HG03439 (cell line): Measurements from ENCODE around the gene YBX2.
"Not testable (repeated sequence)": the region's sequence is repeated elsewhere in the genome, so short reads cannot be mapped to it uniquely, and the experiment has no call there.

Source experiments
- ATAC-seq: cut with Tn5 transposase; IDR thresholded peaks from one replicate; pipeline ENCODE4 v1.9.1; 2021; ENCODE audit warnings: mild to moderate bottlenecking, moderate library complexity; ENCODE audit not compliant: unreplicated experiment

Gene YBX2

DNA sequence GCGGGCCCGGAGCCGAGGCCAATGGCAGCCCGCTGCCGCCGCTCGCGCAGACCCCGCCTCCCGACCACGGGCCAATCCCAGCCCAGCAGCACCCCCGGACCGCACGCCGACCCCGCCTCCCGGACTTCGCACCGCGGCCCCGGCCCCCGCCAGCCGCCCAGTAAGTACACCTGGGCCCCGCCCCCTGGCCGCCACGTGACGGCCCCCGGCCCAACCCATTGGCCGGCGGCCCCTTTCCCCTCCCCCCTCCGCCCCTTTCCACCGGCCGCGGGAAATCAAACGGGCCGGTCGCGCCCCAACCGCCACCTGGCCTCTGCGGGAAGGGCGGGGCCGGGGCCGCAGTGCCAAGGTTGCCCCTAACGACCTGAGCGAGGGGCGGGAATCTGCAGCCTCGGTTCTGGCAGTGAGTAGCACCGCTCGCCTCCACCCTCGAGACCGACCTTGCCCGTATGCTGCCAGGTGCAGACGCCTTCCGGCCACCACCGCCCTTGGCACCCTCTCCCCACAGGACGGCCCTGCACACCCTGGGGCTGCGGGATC, at the start of gene YBX2:
YBX2 (minus strand) TSS at position 26 of the 540 bp plus-strand sequence. CDS start 139 bp downstream, outside the sequence.
- ATAC-seq: no peak

DNA sequence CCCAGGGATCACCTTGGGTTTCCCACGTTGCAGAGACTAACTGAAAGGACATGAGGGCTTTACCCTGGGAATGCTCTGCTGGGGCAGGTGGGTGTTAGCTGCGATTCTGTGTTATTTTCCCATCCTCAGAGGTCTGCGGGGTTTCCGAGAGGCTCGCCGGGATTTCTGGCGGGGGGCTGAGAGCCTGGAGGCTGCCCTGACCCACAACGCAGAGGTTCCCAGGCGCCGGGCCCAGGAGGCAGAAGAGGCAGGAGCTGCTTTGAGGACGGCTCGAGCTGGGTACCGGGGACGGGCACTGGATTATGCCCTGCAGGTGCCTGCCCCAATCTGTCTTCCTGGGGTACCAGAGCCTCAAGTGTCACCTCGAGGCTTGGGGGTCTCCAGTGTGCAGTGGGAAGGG, 48.8 kb upstream of the YBX2 start:
- no peak for ATAC-seq

DNA sequence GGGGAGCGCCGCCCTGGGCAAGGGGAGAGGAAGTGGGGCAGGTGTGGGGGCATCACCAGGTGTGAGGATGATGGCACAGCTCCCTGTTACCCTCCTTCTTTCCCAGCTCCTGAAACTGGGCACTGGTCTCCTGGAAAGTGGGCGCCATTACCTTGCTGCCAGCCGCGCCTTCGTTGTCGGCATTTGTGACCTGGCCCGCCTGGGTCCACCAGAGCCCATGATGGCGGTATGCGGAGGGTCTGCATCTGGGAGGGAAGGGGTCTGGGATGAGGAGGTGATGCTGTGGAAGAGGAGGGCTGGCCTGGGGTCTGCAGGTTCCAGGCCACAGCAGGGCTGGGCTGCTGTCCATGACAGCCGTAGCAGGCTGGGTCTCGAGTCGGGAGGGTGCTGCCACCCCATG, 47.4 kb upstream of the YBX2 start:
- no peak for ATAC-seq

DNA sequence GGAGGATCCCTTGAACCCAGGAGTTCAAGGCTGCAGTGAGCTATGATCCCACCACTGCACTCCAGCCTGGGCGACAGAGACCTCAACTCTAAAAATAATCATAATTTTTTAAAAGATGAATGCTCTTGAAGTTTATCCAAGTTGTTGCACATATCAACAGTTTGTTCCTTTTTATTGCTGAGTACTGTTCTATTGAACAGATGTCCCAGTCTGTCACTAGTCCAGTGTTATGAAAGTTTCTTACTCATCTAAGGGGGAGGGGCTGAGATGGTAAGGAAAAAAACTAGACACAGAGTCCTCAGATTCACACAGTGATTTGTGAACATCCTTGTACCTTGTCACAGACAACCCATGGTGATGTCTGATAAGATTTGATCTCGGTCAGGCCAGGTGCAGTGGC, 45.7 kb upstream of the YBX2 start:
- no peak for ATAC-seq

DNA sequence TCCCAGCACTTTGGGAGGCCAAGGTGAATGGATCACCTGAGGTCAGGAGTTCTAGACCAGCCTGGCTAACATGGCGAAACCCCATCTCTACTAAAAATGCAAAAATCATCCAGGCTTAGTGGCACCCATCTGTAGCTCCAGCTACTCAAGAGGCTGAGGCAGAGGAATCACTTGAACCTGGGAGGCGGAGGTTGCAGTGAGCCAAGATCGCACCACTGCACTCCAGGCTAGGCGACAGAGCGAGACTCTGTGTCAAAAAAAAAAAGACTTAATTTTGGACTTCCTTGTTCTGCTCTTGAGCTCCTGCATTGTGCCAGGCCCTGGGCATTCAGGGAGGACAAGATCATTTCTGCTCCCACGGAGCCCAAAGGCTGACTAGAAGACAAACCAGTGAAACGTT, 43.2 kb upstream of the YBX2 start:
- ATAC-seq: not testable (repeated sequence)

DNA sequence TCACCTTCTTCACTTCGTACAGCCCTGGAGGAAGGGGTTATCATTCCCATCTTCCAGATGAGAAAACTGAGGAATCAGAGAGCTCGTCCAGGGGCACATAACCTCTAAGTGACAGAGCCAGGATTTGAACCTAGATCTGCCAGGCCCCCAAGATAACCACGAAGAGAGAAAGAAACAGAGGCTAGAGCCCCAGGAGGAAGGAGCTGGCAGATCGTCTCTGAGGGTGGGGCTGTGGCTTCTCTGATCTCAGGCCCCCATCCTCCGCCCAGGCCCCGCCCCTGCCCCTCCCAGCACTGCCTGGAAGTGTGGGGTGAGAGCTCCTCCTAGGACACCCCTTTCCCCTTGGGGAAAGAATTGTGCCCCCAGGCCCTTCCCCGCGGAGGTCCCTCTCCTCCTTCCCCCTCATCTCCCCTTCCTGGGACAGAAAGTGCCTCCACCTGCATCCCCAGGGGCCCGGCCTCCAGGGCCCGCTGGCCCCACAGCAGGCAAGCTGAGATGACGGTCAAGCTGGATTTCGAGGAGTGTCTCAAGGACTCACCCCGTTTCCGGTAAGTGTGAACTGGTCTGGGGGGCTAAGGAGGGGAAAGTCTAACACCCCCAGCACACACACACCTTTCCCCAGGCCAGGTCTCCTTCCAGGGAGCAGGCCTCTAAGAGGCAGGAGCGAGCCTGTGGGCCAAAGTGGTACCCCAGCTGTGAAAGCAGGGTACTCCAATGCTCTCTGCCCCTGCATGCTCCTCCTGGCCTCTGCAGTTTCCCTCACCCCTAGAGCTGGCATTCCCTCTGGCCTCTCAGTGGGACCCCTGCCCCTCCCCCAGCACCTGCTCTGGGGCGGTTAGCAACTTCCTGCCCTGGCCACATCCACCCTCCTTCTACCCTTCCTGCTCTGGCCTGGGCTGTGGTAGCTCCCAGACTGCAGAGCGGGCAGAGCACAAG, 42.1 kb upstream of the YBX2 start, which contains the start of gene ACAP1:
ACAP1 (plus strand) TSS at position 290 of the 936 bp plus-strand sequence; CDS start at position 496, 206 bp downstream.
- ATAC-seq: peak; percentile 50

DNA sequence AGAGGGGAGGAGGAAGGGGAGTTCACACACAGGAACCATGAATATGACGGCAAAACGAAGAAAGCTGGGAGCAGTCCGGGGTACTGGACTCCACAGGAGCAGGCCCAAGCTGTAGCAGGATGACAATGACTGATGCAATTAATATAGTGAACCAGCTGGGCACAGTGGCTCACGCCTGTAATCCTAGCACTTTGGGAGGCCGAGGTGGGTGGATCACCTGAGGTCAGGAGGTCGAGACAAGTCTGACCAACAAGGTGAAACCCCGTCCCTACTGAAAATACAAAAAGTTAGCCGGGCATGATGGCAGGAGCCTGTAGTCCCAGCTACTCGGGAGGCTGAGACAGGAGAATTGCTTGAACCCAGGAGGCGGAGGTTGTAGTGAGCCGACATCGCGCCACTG, 41.3 kb upstream of the YBX2 start:
- ATAC-seq: not testable (repeated sequence)

DNA sequence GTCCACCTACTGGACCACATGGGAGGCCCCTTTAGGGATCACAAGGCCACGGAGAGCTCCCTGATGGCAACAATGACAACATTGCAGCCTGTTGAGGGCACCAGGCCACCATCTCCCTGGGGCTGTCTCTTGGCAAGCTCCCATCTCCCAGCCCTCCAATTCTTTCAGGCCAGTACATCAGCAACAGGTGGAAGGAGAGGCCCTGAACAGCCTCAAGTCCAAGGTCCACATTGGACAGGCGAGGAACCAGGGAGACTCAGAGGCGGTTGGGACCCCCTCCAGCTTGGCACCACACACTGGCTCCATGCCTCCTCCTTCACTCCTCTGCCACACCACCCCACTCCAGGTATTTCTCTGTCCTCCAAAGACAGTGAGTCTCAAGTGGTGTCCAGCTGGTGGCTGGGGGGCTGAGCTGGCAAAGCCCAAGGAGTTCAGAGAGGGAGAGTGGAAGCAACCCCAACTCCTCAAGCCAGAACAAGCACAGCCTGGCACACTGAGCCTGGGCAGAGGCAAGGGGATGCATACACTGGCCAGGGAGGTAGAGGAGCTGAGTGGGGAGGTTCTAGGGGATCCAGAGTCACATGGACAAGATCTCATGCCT, 40.6 kb upstream of the YBX2 start:
- ATAC-seq: no peak

DNA sequence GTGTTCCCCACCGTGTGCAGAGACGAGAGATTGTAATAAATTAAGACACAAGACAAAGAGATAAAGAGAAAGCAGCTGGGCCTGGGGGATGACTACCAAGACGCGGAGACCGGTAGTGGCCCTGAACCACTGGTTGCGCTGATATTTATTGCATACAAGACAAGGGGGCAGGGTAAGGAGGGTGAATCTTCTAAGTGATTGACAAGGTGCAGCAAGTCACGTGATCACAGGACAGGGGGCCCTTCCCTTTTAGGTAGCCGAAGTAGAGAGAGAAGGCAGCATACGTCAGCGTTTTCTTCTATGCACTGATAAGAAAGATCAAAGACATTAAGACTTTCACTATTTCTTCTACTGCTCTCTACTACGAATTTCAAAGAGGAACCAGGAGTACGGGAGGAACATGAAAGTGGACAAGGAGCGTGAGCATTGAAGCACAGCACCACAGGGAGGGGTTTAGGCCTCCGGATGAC, 38.2 kb upstream of the YBX2 start:
- not testable (repeated sequence) for ATAC-seq

DNA sequence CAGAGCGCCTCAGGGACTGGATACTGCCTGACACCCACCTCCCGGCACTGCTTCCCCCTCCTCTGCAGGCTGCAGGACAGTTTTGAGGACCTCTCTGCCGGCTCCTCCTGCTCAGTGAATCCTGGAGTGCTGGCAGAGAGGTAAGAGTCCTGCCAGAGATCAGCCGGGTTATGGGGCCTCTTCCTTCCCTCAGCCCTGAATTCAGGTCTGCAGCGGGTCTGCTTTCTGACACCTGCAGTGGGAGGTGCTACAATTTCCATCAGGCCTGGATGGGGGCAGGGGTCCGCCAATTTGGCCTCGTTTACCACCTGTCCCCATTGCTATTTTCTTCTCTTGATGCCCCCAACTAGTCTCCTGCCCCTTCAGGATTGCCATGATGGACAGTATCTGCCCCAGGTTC, 37.7 kb upstream of the YBX2 start:
- no peak for ATAC-seq

DNA sequence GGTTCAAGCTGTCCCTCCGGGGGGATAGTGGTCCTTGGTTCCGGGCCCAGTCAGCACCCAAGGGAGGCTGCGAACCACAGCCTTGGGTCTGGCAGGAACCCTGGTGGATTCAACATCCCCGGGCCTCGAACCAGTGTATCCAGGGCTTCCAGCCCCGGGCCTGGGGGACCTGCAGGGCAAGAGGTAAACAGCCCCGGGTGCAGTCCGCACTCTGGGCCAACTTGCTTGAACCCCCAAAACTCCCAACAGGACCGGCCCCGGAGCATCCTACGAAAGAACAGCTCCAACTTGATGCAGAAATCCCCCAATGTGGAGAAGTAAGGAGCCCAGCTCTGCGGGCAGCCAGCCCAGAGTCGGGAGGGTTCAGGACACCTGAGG, 36.2 kb upstream of the YBX2 start:
- ATAC-seq: no peak

DNA sequence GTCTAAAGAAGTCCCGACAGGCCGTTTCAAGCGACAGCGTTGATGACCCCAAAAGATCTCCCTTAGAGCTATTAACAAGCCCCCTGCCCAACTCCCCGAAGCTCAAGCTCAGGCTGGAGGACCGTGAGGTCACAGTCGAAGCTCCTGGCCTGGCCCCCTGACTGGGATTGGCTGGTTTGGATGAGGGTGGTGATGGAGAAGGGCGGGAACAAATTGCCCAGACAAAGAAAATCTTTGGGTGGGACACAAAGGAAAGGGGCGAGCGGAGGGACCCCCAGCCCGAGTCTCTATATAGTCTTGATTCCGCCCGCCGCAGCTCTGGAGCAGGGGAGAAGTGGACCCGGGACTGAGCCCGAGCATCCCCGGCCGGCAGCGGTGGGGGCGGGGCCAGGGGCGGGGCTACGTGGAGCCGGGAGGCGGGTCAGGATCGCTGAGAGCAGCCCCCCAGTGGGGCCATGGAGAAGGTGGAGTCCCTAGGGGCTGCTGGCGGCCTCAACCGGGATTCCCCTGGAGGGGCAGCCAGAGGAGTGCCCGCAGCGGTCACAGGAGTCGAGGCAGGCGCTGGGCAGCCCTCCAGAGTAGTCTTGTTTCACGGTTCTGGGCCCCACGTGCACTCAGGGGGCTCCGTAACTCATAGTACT, 35.7 kb upstream of the YBX2 start:
- peak; percentile 43 for ATAC-seq

DNA sequence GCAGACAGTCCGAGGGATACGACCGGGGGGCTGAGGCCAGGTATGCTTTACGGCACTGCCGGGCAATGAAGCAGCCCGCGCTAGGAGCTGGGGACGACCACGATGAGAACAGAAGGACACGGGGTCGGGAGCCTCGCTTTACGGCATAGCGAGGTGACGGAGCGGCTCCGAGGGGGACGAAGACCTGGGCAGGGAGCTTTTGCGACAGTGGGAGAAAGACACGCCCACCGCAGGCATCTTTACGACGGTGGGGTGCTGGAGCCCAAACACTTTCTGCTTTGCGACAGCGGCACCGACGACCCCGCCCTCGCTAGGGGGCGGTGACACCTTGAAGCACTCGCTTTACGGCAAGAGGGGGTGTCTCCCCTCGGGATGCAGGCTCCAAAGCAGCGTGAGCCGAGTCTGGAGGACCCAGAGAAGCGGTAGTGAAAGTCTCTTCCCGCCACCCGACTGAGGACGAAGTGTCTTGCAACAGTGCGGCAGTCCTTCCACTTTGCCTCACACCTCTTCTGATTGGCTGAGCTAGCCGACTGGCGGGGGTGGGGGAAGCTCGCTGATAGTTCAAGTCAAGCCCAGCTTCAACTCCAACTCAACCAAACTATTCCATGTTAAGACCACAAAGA, 35.0 kb upstream of the YBX2 start:
- ATAC-seq: peak; percentile 61

DNA sequence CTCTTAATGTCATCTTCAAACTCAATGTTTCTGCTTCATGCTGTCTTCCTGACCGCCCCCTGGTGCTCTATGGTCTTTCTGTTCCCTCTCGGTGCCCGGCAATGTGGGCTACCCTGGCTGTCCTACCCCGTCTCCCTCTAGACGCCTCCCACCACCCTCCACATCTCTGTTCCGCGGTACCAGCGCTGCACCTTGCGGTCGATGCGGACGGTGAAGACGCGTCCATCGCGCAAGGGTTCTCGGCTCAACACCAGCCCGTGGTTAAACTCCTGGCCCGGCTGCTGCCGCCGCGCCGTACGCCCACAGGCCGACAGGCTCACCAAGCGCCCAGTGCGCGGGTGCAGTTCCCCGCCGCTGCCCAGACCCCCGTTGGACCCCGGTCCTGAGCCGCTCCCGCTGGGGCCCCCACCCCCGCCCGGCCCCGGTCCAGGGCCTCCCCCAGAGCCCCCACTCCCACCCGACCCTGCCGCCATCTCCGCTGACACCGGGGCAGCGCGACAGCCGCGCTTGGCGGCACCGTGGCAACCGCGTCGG, 34.5 kb upstream of the YBX2 start, which contains the start of gene NEURL4:
NEURL4 (minus strand) TSS at position 496 of the 534 bp plus-strand sequence; CDS start at position 473, 23 bp downstream.
- peak; percentile 3 for ATAC-seq

DNA sequence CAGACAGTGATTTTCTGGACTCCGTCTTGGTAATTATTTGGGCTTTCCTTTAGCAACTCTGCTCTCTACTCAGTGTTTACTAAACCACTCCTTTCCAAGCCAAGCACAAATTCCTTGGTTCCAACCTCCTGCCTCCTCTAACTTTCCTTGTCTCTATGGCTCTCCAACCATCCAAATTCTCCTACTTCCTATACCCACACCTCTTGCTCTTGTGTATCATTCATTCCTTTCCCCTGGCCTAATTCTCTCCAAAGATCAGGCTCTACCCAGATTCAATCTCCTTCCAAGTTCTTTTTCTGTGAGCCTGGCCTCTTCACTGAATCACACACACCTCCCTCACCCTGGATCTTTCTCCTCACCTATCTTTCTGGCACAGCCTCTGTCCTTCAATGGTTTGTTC, 33.6 kb upstream of the YBX2 start:
- no peak for ATAC-seq

DNA sequence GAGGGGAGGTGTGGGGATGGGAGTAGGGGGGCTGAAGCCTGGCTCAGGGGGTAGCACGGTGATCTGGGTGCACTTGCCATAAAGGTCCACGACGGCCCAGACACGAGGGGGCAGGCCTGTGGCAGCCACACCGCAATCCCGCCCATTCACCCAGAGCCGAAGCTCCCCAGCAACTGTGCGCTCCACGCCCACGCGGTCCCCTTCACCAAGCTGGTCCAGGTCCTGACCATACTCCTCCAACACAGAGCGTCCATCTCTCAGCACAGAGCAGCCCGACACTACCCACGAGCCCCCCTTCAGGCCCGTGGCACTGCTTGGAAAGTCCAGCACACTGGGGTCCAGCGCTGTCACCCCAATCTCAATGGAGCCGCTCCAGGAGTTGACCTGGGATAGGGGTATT, 33.1 kb upstream of the YBX2 start:
- ATAC-seq: no peak

DNA sequence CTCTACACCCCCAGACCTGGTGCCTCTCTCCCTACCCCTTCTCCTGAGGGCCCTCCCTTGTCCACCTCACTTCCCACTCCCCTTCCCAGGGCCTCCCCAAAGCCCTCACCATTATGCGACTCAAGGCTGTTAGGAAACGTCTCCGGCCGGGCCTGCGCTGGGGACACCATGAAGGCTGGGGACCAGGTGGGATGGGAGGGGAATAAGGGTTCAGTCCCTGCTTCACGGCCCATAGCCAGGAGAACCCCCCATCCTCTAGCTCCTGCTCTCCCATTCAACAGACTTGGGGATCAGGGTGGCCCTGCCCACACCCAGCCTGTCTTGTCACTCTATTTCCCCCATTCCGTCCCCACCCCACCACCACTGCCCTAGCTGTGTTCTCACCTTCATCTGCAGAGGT, 32.6 kb upstream of the YBX2 start:
- no peak for ATAC-seq

DNA sequence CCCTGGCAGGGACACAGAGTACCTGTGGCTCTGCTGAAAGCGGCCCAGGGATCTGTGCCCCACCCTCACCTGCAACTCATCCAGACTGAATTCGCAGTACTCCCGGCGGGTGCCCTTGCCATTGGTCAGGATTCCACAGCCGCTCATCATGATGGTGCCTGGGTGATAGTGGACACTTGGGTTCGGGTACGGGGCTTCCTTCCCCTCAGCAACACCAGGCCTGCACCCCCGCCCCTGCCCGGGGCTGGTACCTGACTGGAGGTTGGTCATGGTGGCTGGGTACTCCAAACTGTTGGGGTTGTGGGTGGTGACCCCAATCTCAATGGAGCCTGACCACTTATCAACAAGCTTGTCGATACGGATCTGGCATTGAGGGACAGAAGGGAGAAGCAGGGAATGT, 31.7 kb upstream of the YBX2 start:
- ATAC-seq: no peak

DNA sequence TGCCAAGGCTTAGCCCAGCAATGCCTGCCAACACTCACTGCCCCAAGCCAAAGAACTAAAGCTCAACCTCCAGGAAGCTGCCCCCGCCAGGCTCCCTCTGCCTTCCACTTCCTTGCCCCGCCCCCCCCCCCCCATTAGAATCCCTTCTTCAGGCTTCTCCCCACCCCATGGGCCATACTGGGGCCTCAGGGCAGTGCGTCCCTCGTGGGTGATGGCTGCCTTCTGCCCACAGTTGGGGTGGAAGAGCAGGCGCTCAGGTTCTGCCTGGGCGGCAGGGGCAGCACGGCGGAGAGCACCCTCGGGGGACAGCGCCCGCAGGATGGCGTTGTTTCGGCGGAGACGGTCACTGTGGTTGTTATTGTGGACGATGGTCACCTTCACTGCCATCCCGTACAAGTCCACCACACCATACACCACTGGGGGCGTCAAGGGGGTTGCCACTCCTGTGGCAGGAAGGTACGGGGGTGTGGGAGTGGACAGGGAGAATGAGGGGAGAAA, 30.6 kb upstream of the YBX2 start:
- ATAC-seq: no peak

DNA sequence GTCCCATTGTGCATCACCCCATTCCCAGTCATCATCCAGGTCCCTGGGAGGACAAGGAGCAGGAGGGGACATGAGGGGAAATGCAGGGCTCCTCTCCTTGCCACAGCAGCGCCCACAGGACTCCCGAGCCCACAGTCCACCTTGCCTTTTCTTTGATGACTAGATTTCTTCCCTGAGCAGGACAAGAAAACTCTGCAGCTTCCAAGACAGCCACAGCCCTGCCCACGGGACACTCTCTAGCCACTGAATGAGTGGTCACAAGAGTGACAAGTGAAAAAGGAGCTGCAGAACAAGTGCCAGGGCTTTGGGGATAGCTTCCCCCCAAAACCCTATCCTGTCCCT, 30.0 kb upstream of the YBX2 start:
- no peak for ATAC-seq
